ENCODE results near the gene LDHB. TPM values are rescaled to one million over a fixed set of nuclear protein-coding genes. Genes with fewer than 3 reads are reported as not detected.
A peak's percentile ranks its signal among the peaks of the same experiment; 100 is the strongest.

Gene LDHB
- polyA plus RNA-seq, 2 of the 4 experiments (the other 2 are of a cell fraction): 1,852 to 2,260 TPM

GRCh38 chr12:21678959-21679358, 21.3 kb upstream of the LDHB start:
- DNase-seq (ENCODE audit: low read depth in 1 of 2, low spot score in 1 of 2): no peak
- no peak for TF ChIP-seq HOXB5 (CRISPR knock-in tag; IDR thresholded peaks at IDR 0.05)
- no peak for TF ChIP-seq HOXA7 (CRISPR knock-in tag; IDR thresholded peaks at IDR 0.05)
- TF ChIP-seq CHD4 (IDR thresholded peaks at IDR 0.05; ENCODE audit: borderline replicate concordance): no peak
- no peak for TF ChIP-seq NR3C1 (IDR thresholded peaks at IDR 0.05)
- no peak for TF ChIP-seq KDM1A (IDR thresholded peaks at IDR 0.05; ENCODE audit: low read depth)
- TF ChIP-seq ZC3H11A (IDR thresholded peaks at IDR 0.05): no peak
- TF ChIP-seq CBX2 (IDR thresholded peaks at IDR 0.05; ENCODE audit: borderline replicate concordance, low read depth): no peak
- no peak for TF ChIP-seq NFE2L2 (conservative IDR thresholded peaks at IDR 0.05; ENCODE audit: low read length)
- TF ChIP-seq MYC (IDR thresholded peaks at IDR 0.05; ENCODE audit: borderline replicate concordance, low read length): no peak
- no peak for TF ChIP-seq ELK1 (IDR thresholded peaks at IDR 0.05; ENCODE audit: low read depth, low read length)
- no peak for TF ChIP-seq JUNB (IDR thresholded peaks at IDR 0.05)
- no peak for TF ChIP-seq HEYL (CRISPR knock-in tag; IDR thresholded peaks at IDR 0.05)
- TF ChIP-seq PHF8 (IDR thresholded peaks at IDR 0.05; ENCODE audit: borderline replicate concordance, low read depth): no peak
- no peak for TF ChIP-seq REST (IDR thresholded peaks at IDR 0.05)
- TF ChIP-seq KDM5A (IDR thresholded peaks at IDR 0.05): no peak
- no peak for ATAC-seq
- Histone ChIP-seq H3K4me2 (no peak overlapping the region), H3K9me3 (no peaks in the 10 kb centered on the region), H3K4me3 (no peak overlapping the region), H3K27ac (no peak overlapping the region; a peak in 1 of 6 replicates), H3K4me1 (peaks cover 13% of the 10 kb centered on the region; the same call in 1 of the 3 replicates)
- WGBS (ENCODE audit: missing lambda C conversion rate): 68% methylated on average over 1 of the region's 1 CpG
- POLR2A ChIA-PET: interaction anchor here (1.4 to 1.8 kb wide), 2 partner anchors 17 to 21 kb away, joined by 4 to 7 read pairs; partner anchors contain the start of gene LDHB
- FAIRE-seq: no peak
- CTCF ChIA-PET: interaction anchor here (0.6 to 4.3 kb wide), 3 partner anchors 12 to 69 kb away, joined by 3 to 45 read pairs (median 3); no protein-coding TSS in a partner anchor

GRCh38 chr12:21677622-21678277, 20.1 kb upstream of the LDHB start:
- CTCF ChIA-PET: interaction anchor here (0.6 kb wide), 1 partner anchor 214 kb away, joined by 3 read pairs; no protein-coding TSS in a partner anchor
- no peak for FAIRE-seq
- Histone ChIP-seq H3K4me1 (peaks cover 13% of the 10 kb centered on the region; the same call in 1 of the 3 replicates), H3K4me2 (no peak overlapping the region), H3K27ac (no peak overlapping the region; a peak in 1 of 6 replicates), H3K9me3 (no peaks in the 10 kb centered on the region), H3K4me3 (no peak overlapping the region)
- no peak for ATAC-seq
- TF ChIP-seq ESRRA (IDR thresholded peaks at IDR 0.05; ENCODE audit: borderline replicate concordance, low read length) (no peak), ZNF302 (CRISPR knock-in tag; IDR thresholded peaks at IDR 0.05) (no peak), POLR2AphosphoS2 (conservative IDR thresholded peaks at IDR 0.05; ENCODE audit: low read length) (no peak), FOXS1 (CRISPR knock-in tag; IDR thresholded peaks at IDR 0.05) (no peak), EP300 (IDR thresholded peaks at IDR 0.05) (no peak), TFCP2L1 (CRISPR knock-in tag; IDR thresholded peaks at IDR 0.05) (no peak), BCL3 (IDR thresholded peaks at IDR 0.05) (no peak), RCOR1 (IDR thresholded peaks at IDR 0.05; ENCODE audit: low read depth, low read length) (no peak), CTCF (IDR thresholded peaks at IDR 0.05) (no peak), ZFP36 (IDR thresholded peaks at IDR 0.05; ENCODE audit: borderline replicate concordance, partially characterized antibody) (no peak), JUN (IDR thresholded peaks at IDR 0.05) (no peak), ZSCAN20 (CRISPR knock-in tag; IDR thresholded peaks at IDR 0.05) (no peak), MYC (IDR thresholded peaks at IDR 0.05; ENCODE audit: borderline replicate concordance, low read length) (no peak)
- POLR2A ChIA-PET: interaction anchor here (1.4 to 1.8 kb wide), 2 partner anchors 16 to 20 kb away, joined by 4 to 7 read pairs; partner anchors contain the start of gene LDHB
- peak in 1 of 2 experiments; percentile 14 for DNase-seq (ENCODE audit: low read depth in 1 of 2, low spot score in 1 of 2)
- 83% methylated on average over 7 of the region's 7 CpGs for WGBS (ENCODE audit: missing lambda C conversion rate)

All from A549 (cell line).